H54 (cell line): ENCODE results near the gene ZBTB20.

ENCODE experiments used
- DNase-seq: peaks from one replicate; pipeline ENCODE4 v3.0.0; 2011; ENCODE audit warnings: low spot score, mixed read lengths; ENCODE audit not compliant: insufficient read length
- FAIRE-seq: peaks from 3 replicates; lab custom pipeline; 2011; peaks lifted over from hg19 to GRCh38; lab: Jason Lieb, UNC
- POLR2A ChIP-seq: IDR thresholded peaks from 2 replicates; pipeline ENCODE4 v1.6.1; 2011; ENCODE audit warnings: low read depth, mild to moderate bottlenecking, low read length

The ZBTB20 gene

GRCh38 chr3:114383875-114384557, 763.1 kb downstream of the ZBTB20 start:
- DNase-seq, result peak; percentile 36
- TF ChIP-seq POLR2A, result no peak
- peak; percentile 94 for FAIRE-seq

DNA sequence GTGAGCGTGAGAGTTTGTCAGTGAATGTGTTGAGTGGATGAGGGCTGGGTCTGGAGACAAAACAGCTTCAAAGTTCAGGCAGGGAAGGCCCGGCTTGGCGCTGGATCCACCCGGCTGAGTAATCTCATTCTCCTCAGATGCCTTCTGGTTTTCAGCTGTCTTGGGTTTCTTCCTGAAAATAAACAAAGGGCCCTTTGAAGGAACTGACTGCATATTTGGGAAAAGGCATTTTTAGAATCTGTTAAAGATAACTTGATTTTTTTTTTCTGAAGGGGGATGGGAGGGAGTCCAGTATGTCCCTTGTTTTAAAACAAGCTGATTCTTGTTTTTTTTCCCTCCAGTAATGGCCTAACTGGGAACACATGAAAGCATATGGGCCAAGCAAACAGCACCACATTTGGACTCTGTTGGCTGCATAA, 766.8 kb downstream of the ZBTB20 start:
- no peak for DNase-seq
- peak; percentile 81 for FAIRE-seq
- TF ChIP-seq POLR2A, result no peak

GRCh38 chr3:114379266-114379665, 767.8 kb downstream of the ZBTB20 start:
- no peak for TF ChIP-seq POLR2A
- FAIRE-seq, result no peak

DNA sequence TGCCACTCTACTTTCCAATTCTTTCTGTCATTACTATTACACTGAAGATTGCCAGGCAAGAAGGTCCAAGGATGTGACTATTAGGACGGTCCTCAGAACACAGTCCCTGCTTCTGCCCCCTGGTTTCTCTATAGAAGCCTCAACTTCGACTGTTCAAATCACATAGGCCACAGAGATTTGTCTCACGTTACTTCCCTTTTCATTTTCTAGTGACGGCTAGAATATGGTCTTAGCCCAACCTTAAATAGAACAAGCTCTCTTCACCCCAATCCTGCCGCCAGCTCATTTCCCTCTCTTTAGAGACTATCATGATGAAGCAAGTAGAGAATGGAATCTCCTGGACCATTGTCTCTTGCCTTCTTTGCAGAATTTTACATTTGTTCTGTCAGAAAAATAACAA, 768.3 kb downstream of the ZBTB20 start:
- DNase-seq (no peak), FAIRE-seq (no peak)
- no peak for TF ChIP-seq POLR2A

More at GRCh38 chr3:114379266-114379665, 767.8 kb downstream of the ZBTB20 start:
- DNase-seq, result no peak

DNA sequence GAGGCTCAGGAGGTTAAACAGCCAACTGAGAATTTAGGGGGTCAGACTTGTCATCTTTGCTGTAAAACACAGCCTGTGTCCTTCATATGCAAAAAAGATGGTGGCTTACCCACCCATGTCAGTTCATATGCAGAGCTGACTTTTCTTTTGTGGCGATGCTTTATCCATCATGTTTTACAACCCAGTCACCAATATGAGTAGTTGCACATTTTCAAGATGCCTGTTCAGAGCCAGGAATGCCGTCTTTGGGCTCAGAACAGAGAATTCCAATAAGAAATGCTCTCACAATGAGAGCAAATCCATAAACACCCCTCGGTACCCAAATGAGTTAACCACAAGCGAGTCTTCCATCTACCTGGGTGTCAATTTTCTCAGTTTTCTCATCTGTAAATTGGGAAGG, 769.7 kb downstream of the ZBTB20 start:
- TF ChIP-seq POLR2A, result no peak
- DNase-seq, result no peak
- no peak for FAIRE-seq

DNA sequence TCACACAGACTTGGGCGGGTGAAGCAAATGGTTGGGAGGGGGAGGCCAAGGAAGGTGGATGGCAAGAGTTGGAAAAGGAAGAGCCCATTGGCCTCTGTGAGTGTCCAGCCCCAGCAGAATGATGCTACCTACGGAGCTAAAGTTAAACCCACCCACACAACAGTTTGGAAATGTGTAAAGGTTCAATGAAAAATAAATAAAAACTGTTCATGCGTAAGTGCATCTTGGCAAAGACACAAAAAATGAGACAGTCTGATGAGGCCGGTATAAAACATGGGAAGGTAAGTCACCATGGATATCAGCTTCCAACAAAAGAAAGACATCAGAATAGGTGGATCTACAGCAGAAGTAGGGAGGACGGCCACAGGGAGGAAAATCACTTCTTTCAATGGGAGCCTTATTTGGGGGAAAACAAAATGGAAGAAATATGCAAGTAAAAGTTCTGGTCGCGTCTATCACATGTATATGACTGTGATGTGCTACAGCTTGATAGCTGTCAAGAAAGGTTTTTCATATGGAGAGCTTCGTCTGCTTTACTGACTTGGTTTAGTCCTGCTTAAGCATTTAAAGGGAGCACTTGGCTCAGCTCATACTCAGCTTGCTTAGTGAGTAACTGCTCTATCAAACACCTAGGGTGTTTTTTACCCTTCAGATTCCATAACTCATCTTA, 770.4 kb downstream of the ZBTB20 start:
- no peak for TF ChIP-seq POLR2A
- no peak for DNase-seq
- no peak for FAIRE-seq

GRCh38 chr3:114375608-114376421, 771.3 kb downstream of the ZBTB20 start:
- DNase-seq (no peak), FAIRE-seq (no peak)
- no peak for TF ChIP-seq POLR2A

GRCh38 chr3:114374433-114374990, 772.6 kb downstream of the ZBTB20 start:
- FAIRE-seq (no peak), DNase-seq (no peak)
- TF ChIP-seq POLR2A, result no peak

DNA sequence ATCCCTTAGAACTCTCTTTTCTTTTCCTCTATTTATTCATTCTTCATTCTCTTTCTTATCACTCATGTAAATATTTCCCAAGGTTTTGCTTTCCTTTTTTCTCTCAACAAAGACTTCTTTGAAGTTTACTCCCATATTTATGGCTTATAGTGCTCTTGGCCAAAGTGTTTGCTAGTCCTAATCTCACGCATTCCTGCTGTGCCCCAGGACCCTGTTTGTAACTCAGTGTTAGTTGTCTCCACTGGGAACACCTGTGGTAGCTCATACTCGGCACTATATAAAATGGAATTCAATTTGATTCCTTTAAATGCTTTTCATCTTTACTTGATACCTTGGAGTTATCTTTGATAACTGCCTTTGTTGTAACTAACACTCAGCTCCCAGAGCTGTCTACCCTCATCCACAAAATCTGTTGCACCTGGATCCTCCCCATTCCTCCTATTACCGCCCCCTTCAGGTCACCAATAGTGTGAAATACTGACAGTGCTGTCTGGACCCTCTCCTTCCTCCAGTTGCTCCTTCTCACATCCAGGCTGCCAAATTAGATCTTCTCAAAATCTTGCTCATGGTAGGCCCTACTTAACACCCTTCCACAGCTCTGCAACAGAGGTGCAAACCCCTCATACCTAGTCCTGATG, 776.4 kb downstream of the ZBTB20 start:
- FAIRE-seq (no peak), DNase-seq (no peak)
- no peak for TF ChIP-seq POLR2A

- no peak for FAIRE-seq
- TF ChIP-seq POLR2A, result no peak
- DNase-seq, result no peak
These were observed 781.2 kb downstream of the ZBTB20 start for GRCh38 chr3:114365909-114366308.

GRCh38 chr3:114364806-114365654, 782.1 kb downstream of the ZBTB20 start:
- DNase-seq (no peak), FAIRE-seq (no peak)
- TF ChIP-seq POLR2A, result no peak

DNA sequence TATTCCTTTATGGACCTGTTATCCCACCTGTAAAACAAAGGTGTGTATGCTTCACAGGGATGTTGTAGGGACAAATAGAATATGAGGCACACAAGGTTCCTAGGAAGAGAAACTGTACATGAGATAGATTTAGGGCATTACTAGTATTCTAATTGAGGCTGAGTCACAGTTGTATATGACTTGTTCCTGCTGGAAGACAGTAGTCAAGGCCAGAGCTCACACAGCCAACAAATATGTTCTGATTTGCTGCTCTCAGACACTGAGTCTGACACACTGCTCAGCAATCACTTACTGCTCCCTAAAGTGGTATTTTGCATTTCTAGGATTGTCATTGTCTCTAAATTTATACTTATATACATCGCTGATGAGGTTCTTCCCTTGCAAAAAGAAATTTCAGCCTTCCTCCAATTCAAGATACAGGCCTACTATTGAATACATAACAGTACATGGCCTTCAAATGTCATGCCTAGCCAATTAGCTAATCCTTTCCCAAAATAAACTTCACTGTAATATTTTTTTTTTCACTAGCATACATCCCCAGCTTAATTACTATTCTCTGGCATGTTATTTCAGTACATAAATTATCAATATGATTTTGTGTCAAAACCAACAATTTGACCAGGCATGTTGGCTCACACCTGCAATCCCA, 783.4 kb downstream of the ZBTB20 start:
- FAIRE-seq, result peak; percentile 86
- no peak for TF ChIP-seq POLR2A
- DNase-seq, result peak; percentile 4
